Activated CD4-positive, alpha-beta T cell treated with anti-CD3 and anti-CD28 coated beads, Interleukin-2, amount 10 ng/mL, durations not matched to agents 7 days and 5 days (primary cell): ENCODE results near the gene TUBB. TPM values are rescaled to one million over a fixed set of nuclear protein-coding genes. Genes with fewer than 3 reads are reported as not detected.

Experiments used
- CTCF ChIA-PET: fragments of 350-600 bp; sonication (Branson Sonifier 250); formaldehyde crosslinking; loops from one replicate; lab custom pipeline; 2021; ENCODE audit warnings: antibody characterized with exemption; lab: Charles Lee
- POLR2A ChIA-PET: fragments of 350-600 bp; sonication (Branson Sonifier 250); formaldehyde crosslinking; loops from one replicate; lab custom pipeline; 2021; ENCODE audit warnings: antibody characterized with exemption; lab: Charles Lee
- DNase-seq: peaks from one replicate; pipeline ENCODE4 v3.0.0-alpha.2; 2020
- H3K27ac Mint-ChIP-seq: one replicate; pipeline ENCODE4 v1.8.0; 2021; ENCODE audit warnings: mild to moderate bottlenecking, moderate library complexity, mixed read lengths
- H3K27me3 Mint-ChIP-seq: one replicate; pipeline ENCODE4 v1.8.0; 2021; ENCODE audit warnings: mixed read lengths
- H3K36me3 Mint-ChIP-seq: one replicate; pipeline ENCODE4 v1.8.0; 2021; ENCODE audit warnings: low read depth, mixed read lengths
- H3K4me1 Mint-ChIP-seq: one replicate; pipeline ENCODE4 v1.8.0; 2021; ENCODE audit warnings: mixed read lengths
- H3K4me3 Mint-ChIP-seq: one replicate; pipeline ENCODE4 v1.8.0; 2021; ENCODE audit warnings: mild to moderate bottlenecking, moderate library complexity, mixed read lengths
- H3K9me3 Mint-ChIP-seq: one replicate; pipeline ENCODE4 v1.8.0; 2021; ENCODE audit warnings: mixed read lengths
- total RNA-seq, 2 experiments: library from RNA; stranded (reverse); gene quantifications; one replicate each; pipeline ENCODE4 v1.2.3, GENCODE V29; 2021

TUBB gene
- total RNA-seq, 2 experiments from 2014 or later: 1,494 to 1,661 TPM

DNA sequence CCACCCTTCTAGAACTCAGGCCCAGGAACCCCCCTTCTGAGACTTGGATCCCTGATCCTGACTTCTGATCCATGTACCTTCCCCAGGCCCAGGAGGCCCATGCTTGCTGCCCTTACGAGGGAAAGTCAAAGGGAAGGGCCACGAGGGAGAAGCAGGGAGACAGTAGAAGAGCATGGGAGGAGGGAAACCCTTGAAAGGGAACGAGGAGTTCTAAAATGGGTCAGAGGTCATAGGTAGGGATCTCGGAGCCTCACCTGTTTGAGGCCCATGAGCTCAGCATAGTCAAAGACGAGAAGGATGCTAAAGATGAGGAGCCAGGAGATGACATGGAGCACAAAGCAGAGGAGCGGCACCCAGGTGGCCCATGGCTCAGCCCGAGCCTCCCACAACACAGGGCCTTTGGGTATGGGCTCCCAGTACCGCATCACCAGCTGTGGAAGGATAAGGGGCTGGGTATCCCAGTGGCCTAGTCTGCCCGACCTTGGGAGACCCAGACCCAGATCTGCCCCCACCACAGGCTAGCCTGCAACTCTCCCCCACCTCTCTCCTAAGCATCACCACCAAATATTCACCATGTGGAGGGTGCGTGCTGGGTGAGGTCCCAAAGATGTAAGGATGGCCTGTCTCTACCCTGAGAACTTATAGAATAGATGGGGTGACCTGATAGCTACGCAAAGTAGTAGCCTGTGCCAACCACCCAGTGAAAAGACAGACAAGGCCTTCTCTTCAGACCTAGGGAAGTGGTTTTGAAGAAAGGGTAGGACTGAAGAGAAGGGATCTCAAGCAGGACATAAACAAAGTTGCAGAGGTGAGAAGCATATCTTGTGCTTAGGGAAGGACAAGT is 30.9 kb upstream of the TUBB start:
- H3K4me1 Mint-ChIP-seq: peaks cover 43% of the 10 kb centered on the region
- peaks cover 31% of the 10 kb centered on the region for H3K36me3 Mint-ChIP-seq
- ChIA-PET CTCF (interaction anchor here (0.8 to 3.0 kb wide), 9 partner anchors 10 to 206 kb away, joined by 3 to 21 read pairs (median 6); partner anchors contain the start of genes DHX16 and MDC1), POLR2A (interaction anchor here (0.5 kb wide), 1 partner anchor 30 kb away, joined by 3 read pairs; no protein-coding TSS in a partner anchor)
- peak overlapping the region; percentile 100 for H3K4me3 Mint-ChIP-seq
- no peaks in the 10 kb centered on the region for H3K27me3 Mint-ChIP-seq
- DNase-seq: no peak
- H3K27ac Mint-ChIP-seq: peak overlapping the region; percentile 95
- no peaks in the 10 kb centered on the region for H3K9me3 Mint-ChIP-seq

DNA sequence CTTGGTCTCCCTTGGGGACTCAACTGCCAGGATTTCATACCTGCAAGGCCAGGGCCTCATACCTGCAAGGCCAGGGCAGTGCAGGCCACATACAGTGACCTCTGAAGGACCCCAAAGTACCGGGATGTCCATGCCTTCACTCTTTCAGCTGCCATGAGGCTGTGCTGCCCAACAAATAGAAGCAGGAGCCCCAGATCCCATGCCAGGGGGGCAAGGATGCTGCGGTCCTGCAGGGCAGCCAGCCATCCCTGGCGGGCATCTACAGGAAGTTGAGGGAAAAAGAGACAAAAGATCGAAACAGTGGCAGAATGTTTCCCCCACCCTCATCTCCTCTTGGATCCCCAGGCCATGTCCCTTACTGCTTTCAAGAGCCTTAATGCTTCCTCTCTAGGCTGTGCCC is 30.2 kb upstream of the TUBB start:
- Mint-ChIP-seq H3K27me3 (no peaks in the 10 kb centered on the region), H3K4me3 (peak overlapping the region; percentile 100), H3K27ac (peak overlapping the region; percentile 19), H3K36me3 (peaks cover 26% of the 10 kb centered on the region), H3K9me3 (no peaks in the 10 kb centered on the region), H3K4me1 (peaks cover 45% of the 10 kb centered on the region)
- DNase-seq: no peak
- ChIA-PET POLR2A (no interaction called here), CTCF (interaction anchor here (0.6 to 1.9 kb wide), 6 partner anchors 9 to 188 kb away, joined by 3 to 7 read pairs (median 4); partner anchors contain the start of gene MDC1)

DNA sequence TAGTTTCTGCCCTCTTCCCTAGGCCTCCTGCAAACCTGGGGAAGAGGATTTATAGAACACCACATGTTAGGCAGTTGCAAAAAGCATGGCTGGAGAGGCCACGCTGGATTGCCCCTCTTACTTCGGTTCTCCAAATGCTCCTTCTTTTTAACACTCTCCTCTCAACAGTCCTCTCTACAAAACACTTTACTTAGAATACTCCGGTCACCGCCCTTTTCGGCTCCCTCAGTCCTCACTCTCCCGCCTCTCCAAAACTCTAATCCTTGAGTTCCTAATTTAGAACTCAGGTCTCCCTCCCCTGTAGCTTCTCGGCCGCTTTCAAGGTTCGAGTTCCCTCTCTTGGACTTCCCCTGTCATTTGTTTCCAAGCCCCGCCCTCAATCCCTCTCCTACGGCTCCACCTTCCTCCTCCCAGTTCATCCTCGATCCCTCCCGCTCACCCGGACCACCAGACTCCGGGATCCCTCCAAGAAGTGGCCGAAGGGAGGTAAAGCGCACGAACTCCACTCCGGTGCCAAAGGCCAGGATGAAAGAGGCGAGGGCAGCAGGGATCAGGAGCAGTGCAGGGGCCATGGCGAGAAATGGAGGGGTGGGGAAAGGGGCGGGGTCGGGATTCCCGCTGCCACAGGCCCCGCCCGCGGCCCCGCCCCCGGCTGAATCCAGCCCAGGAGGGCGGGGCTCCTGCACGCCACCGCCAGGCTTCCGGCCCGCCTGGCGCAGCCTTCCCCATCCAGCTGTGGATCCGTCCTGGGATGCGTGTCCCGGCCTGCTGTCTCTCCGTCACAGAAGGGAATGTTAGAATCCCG is 29.5 kb upstream of the TUBB start, which contains the start of gene NRM:
Gene NRM (minus strand): TSS at position 582 of the 805 bp plus-strand sequence. CDS start 10 bp downstream, at position 572.
- H3K27me3 Mint-ChIP-seq: no peaks in the 10 kb centered on the region

DNA sequence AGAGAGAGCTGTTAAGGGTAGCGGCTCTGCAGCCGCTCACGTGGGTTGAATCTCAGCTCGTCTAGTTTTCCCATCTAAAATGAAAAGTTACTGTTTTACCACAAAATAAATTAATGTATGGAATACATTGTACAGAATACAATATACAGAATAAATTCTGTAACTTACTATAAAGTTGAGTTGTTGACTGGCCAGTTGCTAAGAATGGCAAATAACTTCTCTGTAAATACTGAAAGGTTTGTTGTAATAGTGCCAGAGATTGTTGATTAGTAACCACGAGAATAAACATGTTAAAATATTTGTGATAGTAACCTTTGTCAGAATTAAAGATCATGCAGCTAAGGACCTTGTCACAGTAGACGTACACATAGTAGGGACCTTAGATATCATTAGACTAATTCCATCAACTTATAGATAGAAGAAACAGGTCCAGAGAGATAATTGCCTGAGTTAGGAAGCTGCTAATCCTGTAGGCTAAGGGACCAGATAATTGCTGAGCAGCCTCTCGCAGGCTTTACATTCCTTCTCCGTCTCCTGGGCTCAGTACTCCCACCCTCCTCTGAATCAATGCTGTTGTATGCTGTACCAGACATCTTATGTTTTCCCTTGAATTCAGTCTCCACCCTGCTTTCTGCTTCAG is 28.8 kb upstream of the TUBB start:
- CTCF ChIA-PET: interaction anchor here (0.7 to 1.9 kb wide), 6 partner anchors 12 to 40 kb away, joined by 3 to 7 read pairs (median 5); partner anchors contain the start of gene MDC1
- peak overlapping the region; percentile 54 for H3K27ac Mint-ChIP-seq
- DNase-seq: no peak
- H3K4me3 Mint-ChIP-seq: peak overlapping the region; percentile 100
- no peaks in the 10 kb centered on the region for H3K27me3 Mint-ChIP-seq
- POLR2A ChIA-PET: interaction anchor here (0.6 kb wide), 1 partner anchor 30 kb away, joined by 4 read pairs; no protein-coding TSS in a partner anchor
- peaks cover 45% of the 10 kb centered on the region for H3K4me1 Mint-ChIP-seq
- H3K9me3 Mint-ChIP-seq: no peaks in the 10 kb centered on the region
- H3K36me3 Mint-ChIP-seq: peaks cover 13% of the 10 kb centered on the region

More for the DNA sequence above, 29.5 kb upstream of the TUBB start, which contains the start of gene NRM:
- DNase-seq: peak; percentile 73
- H3K36me3 Mint-ChIP-seq: peaks cover 20% of the 10 kb centered on the region
- H3K9me3 Mint-ChIP-seq: no peaks in the 10 kb centered on the region
- peak within 1 kb of the TSS; percentile 100 for H3K4me3 Mint-ChIP-seq
- peak within 1 kb of the TSS; percentile 54 for H3K27ac Mint-ChIP-seq
- CTCF ChIA-PET: interaction anchor here (0.6 to 1.9 kb wide), 9 partner anchors 9 to 188 kb away, joined by 3 to 7 read pairs (median 4); partner anchors contain the start of gene MDC1
- POLR2A ChIA-PET: interaction anchor here (0.6 kb wide), 1 partner anchor 29 kb away, joined by 4 read pairs; no protein-coding TSS in a partner anchor
- peaks cover 45% of the 10 kb centered on the region for H3K4me1 Mint-ChIP-seq

DNA sequence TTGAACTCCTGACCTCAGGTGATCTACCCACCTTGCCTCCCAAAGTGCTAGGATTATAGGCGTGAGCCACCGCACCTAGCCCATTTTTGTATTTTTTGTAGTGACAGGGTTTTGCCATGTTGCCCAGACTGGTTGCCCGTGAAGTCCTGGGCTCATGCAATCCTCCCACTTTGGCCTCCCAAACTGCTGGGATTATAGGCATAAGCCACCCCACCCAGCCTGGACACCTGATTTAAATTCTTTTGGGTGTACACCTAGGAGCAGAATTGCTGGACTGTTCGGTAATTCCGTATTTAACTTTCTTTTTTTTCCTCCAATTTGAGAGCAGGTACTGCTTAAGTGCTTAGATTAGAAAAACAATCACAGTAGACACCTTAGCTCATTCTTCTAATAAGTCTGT is 23.7 kb upstream of the TUBB start:
- H3K27ac Mint-ChIP-seq: no peak overlapping the region
- DNase-seq: no peak
- ChIA-PET POLR2A (no interaction called here), CTCF (interaction anchor here (0.5 to 4.3 kb wide), 3 partner anchors 15 to 22 kb away, joined by 3 to 25 read pairs (median 3); partner anchors contain the start of gene MDC1)
- peaks cover 8% of the 10 kb centered on the region for H3K4me1 Mint-ChIP-seq
- peaks cover 6% of the 10 kb centered on the region for H3K36me3 Mint-ChIP-seq
- no peaks in the 10 kb centered on the region for H3K9me3 Mint-ChIP-seq
- no peaks in the 10 kb centered on the region for H3K27me3 Mint-ChIP-seq
- no peak overlapping the region for H3K4me3 Mint-ChIP-seq

DNA sequence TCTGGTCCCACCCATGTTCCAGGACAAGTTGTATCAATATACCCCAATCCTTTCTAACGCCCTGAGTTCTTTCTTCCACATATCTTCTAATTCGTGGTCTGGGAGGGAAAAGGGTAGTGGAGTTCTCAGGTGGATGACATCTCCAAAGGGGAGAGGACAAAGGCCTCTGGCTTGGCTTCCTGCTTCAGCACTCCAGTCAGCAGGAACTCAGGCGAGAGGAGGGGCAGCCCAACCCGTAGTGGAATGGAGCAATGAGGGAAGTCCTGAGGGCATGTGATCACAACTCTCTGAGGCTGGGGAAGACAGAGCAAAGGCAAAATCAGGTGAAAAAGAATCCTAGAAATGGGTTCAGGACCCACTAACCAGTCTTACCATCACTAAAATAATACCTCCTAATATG is 19.8 kb upstream of the TUBB start:
- Mint-ChIP-seq H3K4me3 (no peak overlapping the region), H3K9me3 (no peaks in the 10 kb centered on the region), H3K27ac (no peak overlapping the region), H3K4me1 (no peaks in the 10 kb centered on the region), H3K36me3 (peaks cover 23% of the 10 kb centered on the region), H3K27me3 (no peaks in the 10 kb centered on the region)
- CTCF ChIA-PET: interaction anchor here (1.3 to 4.3 kb wide), 3 partner anchors 11 to 22 kb away, joined by 4 to 25 read pairs (median 5); partner anchors contain the start of gene MDC1
- POLR2A ChIA-PET: no interaction called here
- no peak for DNase-seq

DNA sequence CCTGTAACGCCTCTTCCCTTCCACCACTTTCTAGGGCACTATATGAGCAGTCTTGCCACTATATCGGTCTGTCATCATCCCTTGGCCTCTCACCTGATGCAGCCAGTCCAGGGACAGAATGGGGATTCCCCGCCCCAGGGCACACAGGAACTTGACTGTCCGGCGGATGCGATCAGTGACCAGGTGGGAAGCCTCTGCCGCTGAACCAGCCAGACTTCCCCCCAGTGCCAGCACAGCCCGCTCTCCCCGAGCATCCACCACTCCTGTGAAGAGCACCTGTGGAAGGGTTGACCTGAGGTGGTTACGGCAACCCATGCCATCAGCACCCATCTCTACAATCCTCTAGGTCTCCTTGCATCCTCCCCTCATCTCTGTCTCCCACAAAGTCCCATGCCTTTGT is 17.1 kb upstream of the TUBB start:
- CTCF ChIA-PET: interaction anchor here (1.9 to 2.7 kb wide), 4 partner anchors 10 to 24 kb away, joined by 5 to 14 read pairs (median 8); no protein-coding TSS in a partner anchor

DNA sequence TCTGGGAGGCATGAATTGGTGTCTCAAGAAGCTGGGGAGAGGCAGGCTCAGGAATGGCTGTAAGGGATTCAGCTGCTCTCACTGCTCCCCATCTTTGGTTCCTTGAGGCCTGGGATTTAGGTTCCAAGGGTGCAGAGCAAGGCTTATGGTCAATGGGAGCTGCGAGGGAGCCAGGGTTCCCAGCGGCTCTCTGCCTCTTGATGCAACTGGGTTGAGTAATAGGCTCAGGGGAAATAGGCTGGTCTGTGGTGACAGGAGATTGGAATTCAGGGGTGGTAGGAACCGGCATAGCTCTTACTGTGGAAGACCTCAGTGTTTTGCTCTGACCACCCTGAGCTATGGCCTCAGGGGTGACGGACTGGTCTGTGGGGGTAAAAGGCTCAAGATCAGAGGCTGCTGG is 16.3 kb upstream of the TUBB start:
- CTCF ChIA-PET: interaction anchor here (1.1 to 2.7 kb wide), 6 partner anchors 8 to 25 kb away, joined by 3 to 14 read pairs (median 6); partner anchors contain the start of gene MDC1
- no peak overlapping the region for H3K4me3 Mint-ChIP-seq
- H3K36me3 Mint-ChIP-seq: peaks cover 41% of the 10 kb centered on the region
- peaks cover 5% of the 10 kb centered on the region for H3K4me1 Mint-ChIP-seq
- POLR2A ChIA-PET: interaction anchor here (0.7 kb wide), 1 partner anchor 14 kb away, joined by 3 read pairs; no protein-coding TSS in a partner anchor
- no peaks in the 10 kb centered on the region for H3K9me3 Mint-ChIP-seq
- DNase-seq: no peak
- no peak overlapping the region for H3K27ac Mint-ChIP-seq
- H3K27me3 Mint-ChIP-seq: no peaks in the 10 kb centered on the region

More for the DNA sequence above, 17.1 kb upstream of the TUBB start:
- POLR2A ChIA-PET: no interaction called here
- Mint-ChIP-seq H3K4me1 (peaks cover 2% of the 10 kb centered on the region), H3K4me3 (no peak overlapping the region), H3K36me3 (peaks cover 38% of the 10 kb centered on the region), H3K27ac (no peak overlapping the region), H3K9me3 (no peaks in the 10 kb centered on the region), H3K27me3 (no peaks in the 10 kb centered on the region)
- DNase-seq: no peak

DNA sequence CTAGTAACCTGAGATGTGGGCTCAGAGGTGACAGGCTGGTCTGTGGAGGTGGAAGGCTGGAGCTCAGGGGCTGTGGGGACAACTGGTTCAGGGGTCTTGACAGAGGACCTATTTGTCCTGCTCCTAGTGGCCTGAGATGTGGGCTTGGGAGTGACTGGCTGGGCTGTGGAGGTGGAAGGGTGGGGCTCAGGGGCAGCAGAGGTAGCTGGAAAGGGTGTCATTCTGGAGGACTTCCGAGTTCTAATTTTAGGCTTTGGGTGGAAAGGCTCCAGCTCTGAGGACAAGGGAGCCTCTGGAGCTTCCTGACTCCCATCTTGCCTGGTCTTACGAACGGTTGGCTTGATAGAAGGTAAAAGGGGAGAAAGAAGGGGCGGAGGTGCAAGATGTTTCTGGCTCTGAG is 14.5 kb upstream of the TUBB start:
- peaks cover 5% of the 10 kb centered on the region for H3K4me1 Mint-ChIP-seq
- H3K9me3 Mint-ChIP-seq: no peaks in the 10 kb centered on the region
- H3K27ac Mint-ChIP-seq: peak overlapping the region; percentile 27
- peaks cover 42% of the 10 kb centered on the region for H3K36me3 Mint-ChIP-seq
- no peak for DNase-seq
- ChIA-PET CTCF (interaction anchor here (0.9 to 2.3 kb wide), 3 partner anchors 16 to 27 kb away, joined by 3 to 6 read pairs (median 3); no protein-coding TSS in a partner anchor), POLR2A (no interaction called here)
- no peak overlapping the region for H3K4me3 Mint-ChIP-seq
- no peaks in the 10 kb centered on the region for H3K27me3 Mint-ChIP-seq

DNA sequence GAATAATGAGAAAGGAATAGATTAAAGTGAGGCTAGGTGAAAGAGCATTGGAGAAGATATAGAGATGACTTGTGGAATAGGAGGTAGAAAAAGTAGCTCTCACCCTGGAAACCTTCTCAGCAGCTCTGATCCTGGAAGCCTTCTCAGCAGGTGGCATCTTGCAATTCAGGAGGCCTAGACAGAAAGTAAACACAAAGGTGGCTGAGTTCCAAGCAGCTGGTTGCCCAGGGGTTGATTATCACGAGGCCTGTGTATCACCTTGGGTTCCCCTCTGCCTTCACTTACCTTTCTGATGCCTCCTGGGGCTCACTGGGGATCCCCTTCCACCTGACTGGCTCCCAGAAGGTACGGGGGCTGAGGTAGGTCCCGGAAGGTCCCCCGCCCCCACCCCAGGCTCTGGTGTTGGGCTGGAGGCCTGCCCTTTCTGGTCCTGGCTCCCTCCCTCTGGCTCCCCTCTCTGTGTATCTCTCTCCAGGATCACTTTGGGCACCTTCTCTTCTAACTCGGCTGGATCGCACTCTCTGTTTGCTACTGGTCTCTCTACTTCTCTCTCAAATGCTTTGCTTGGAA is 12.8 kb upstream of the TUBB start:
- Mint-ChIP-seq H3K4me3 (no peak overlapping the region), H3K36me3 (peaks cover 57% of the 10 kb centered on the region), H3K27ac (no peak overlapping the region), H3K27me3 (no peaks in the 10 kb centered on the region), H3K4me1 (peaks cover 23% of the 10 kb centered on the region), H3K9me3 (no peaks in the 10 kb centered on the region)
- CTCF ChIA-PET: interaction anchor here (0.8 to 2.3 kb wide), 6 partner anchors 9 to 19 kb away, joined by 3 to 7 read pairs (median 4); partner anchors contain the start of genes MDC1 and NRM
- POLR2A ChIA-PET: no interaction called here
- no peak for DNase-seq

DNA sequence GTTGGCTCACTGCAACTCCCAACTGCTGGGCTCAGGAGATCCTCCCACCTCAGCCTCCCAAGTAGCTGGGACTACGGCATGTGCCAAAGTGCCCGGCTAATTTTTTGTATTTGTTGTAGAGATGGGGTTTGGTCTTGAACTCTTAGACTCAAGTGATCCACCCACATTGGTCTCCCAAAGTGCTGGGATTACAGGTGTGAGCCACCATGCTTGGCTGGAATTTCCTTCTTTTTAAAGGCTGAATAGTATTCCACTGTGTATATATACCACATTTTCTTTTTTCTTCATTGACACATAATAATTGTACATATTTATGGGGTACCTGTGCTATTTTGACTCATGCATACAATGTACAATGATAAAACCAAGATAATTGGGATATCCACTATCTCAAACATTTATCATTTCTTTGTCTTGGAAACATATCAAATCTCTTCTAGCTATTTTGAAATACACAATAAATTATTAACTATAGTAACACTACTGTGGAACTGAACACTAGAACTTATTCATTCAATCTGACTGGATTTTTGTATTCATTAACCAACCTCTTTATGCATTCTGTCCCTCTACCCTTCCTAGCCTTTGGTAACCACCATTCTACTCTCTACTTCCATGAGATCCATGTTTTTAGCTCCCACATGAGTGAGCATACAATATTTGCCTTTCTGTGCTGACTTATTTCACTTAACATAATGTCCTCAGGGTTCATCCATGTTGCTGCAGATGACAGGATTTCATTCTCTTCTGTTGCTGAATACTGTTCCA is 10.9 kb upstream of the TUBB start:
- DNase-seq: no peak
- ChIA-PET POLR2A (no interaction called here), CTCF (interaction anchor here (1.3 to 4.2 kb wide), 5 partner anchors 11 to 30 kb away, joined by 3 to 27 read pairs (median 4); no protein-coding TSS in a partner anchor)
- H3K27me3 Mint-ChIP-seq: no peaks in the 10 kb centered on the region
- peaks cover 66% of the 10 kb centered on the region for H3K36me3 Mint-ChIP-seq
- H3K9me3 Mint-ChIP-seq: no peaks in the 10 kb centered on the region
- no peak overlapping the region for H3K27ac Mint-ChIP-seq
- H3K4me3 Mint-ChIP-seq: no peak overlapping the region
- H3K4me1 Mint-ChIP-seq: peaks cover 39% of the 10 kb centered on the region
